GM21528 (cell line): ENCODE data around the gene PGS1.

Experiments
- ATAC-seq: cut with Tn5 transposase; IDR thresholded peaks from one replicate; pipeline ENCODE4 v1.9.1; 2021; ENCODE audit warnings: mild to moderate bottlenecking, moderate library complexity; ENCODE audit not compliant: unreplicated experiment, low FRiP score

PGS1 gene

DNA sequence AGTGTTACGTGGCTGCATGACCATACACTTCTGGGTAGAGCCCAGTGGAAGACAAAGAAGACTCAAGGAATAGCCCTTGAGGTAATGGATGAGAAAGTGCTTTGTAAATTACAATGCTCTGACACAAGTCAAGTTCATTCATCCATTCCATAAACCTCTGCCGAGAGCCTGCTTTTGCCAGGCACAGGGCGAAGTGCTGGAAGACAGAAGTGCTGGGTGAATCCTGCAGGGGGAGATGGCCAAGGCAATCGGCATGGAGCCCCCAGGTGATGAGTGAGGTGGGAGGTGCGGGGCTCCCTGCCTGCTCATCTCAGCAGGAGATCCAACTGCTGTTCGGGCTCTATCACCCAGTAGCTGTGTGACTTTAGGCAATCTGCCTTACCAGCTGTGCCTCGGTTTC, 15.8 kb upstream of the PGS1 start:
- ATAC-seq, result no peak

DNA sequence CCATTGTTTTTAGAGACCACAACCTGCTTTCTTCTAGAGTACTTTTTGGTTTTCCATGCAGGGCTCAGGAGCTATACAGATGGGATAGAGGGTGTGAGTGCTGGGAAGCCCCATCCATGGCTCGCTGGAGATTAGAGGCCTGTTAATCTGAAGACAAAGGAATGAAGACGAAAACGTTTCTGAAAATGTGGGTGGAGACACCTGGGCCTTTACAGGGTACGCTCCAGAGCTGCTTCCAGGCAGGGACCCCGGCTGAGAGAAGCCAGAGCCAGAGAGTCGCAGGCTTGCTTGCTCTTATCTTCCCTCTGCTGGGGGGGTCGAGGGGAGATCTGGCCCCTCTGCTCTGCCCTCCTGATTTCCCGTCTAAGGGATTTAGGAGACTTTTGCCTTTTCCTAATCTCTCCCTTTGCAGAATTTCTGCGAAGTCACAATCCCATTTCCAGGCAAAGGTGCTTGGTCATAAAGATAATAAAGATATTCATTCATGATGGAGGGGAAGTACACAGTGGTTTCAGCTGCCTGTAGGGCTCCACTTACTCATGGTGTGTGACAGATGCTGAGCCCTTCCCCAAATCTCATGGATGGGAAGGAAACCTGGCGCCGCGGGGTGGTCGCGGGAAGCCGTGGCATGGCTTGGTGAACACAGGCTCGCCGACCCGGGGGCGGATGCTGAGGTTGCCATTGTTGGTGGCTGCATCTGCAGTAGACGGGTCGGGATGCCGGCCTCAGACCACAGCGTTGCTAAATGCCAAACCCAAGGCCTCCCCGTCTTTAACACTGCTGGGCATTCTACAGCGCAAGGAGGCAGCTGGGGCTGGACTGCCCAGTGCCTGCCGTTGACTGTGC, 13.8 kb upstream of the PGS1 start:
- ATAC-seq, result no peak

DNA sequence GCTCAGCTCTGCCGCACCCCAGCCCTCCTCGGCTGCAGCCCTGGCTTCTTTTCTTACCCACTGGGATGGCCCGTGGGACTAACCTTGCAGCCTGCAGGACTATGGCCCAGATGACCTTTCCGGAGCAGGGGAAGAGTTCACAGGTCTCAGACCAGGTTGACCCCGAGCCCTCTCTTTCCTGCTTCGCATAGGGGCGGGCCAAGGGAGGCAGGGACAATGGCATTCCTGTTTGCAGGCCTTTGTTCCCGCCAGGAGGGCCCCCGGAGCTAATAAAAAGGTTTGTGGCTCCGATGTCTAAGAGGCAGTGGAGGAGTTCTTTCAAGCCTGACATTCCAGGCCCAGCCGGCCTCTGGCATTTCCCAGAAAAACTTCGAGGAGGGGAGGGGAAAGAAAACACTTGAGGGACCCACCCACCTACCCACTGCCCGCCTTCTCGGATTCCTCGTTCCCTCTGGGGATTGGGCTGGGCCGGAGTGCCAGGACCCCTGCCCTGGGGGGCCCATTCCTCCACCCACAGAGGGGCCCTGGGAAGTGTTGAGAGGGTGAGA, 12.8 kb upstream of the PGS1 start:
- ATAC-seq, result no peak

DNA sequence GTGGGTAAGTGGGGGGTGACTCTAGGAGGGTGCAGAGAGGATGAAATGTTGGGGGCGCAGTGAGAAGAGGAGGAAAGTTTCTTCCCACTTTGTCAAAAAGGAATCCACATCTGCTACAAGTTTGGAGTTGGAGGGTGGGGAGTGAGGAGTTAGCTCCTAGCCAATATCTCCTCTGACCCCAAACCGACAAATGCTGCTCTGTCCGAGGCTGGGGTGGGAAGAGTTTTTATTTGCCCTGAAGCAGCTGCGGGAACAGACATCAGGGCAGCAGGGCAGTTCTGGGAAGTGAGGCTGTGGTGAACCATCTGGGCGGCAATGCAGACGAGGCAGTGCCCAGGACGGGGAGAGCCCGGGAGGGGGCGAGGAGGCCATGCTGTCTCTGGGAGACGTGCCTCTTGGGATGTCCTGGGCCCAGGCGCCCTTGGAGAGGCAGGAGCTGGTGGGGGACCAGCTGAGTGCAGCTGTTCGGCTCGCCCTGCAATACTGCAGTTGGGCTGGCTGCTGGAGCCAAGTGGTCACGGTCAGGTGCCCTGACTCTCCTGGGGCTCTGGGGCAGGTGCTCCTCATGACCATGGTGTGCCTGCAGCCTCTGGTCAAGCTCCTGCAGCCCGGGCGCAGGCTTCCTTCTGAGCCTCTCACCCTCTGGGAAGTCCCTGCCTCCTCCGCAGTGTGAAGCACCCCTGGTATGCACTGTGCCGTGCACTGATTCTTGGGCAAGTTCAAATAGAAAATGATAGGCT, 12.2 kb upstream of the PGS1 start:
- ATAC-seq, result no peak

DNA sequence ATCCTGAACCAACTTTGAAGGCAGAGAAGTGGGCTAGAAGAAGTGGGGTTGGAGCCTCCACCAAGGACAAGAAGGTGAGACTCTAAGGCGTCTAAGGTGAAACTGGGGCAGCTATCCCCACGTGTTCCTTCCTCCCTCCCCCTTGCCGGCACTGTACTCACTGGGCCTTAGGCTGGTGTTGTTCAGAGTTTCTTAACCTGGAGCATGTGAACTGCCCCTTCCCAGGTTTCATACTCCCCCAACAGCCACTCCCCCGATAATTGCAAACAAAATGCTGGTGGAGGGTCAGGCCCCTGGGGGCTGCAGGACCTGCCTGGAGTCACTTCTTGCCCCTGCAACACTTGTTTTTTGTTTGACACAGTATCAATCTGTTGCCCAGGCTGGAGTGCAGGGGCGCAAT, 11.3 kb upstream of the PGS1 start:
- no peak for ATAC-seq

DNA sequence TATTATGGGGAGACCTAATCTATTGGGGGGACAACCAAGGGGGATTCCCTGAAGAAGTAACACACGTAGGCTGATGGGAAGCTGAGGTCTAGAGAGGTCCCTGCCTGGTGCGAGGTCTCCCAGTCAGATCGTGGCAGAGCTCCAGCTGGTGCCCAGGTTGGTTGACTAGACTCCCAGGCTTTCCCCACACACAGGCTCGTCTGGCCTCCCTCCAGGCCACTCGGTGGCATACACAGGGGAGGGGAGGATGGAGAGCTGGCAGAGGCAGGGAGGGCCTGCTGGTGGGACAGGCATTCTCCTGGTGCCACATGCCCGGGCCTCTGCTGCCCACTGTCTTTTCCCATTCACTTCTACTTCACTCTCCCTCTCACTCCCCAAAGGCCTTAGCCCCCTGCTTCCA, 10.1 kb upstream of the PGS1 start:
- no peak for ATAC-seq

DNA sequence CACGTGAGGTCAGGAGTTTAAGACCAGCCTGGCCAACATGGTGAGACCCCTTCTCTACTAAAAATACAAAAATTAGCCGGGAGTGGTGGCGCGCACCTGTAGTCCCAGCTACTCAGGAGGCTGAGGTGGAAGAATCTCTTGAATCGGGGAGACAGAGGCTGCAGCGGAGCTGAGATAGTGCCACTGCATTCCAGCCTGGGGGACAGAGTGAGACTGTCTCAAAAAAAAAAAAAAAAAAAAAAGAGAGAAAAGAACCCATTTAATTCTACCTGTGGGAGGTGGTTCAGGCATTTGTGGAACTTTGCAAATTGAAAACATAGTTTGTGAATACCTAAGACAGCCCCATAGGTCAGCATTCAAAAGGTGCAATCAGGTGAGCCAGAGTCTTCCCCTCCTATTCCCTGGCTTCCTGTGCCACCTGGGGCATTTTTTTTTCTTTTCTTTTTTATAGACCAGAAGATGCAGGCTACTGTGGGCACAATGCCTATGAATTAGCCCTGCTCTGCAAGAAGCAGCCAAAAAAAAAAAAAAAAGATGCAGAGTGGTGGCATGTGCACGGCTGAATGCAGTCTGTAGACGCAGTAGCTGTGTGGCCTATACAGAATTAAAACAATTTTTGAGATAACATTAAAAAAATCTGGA, 9.5 kb upstream of the PGS1 start:
- no peak for ATAC-seq

DNA sequence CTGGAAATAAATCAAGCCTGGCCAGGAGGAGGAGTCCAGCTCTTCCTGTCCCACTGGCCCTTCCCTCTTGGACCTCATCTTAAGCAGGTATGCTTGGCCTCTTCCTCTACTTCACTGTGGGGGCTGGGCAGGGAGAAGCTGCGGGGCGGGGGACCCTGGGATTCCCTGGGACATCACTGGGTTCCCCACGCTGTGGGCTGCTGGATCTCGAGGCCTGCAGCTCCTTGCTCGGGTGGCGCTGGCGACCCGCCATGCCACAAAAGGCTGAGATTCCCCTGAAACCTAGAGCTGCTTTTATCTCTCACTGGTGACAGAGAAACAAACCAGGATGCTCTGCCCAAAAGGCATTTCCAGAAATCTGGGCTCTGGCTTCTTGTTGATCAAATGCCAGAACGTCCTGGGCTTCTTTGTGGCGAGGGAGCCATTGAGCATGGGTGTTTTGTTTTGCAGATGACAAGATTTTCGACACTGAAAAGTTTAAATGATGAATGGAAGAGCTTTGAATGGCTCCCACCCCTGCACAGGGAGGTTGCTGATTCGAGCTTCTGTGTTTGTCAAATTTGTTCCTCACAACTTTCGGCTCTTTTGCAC, 8.6 kb upstream of the PGS1 start:
- no peak for ATAC-seq

DNA sequence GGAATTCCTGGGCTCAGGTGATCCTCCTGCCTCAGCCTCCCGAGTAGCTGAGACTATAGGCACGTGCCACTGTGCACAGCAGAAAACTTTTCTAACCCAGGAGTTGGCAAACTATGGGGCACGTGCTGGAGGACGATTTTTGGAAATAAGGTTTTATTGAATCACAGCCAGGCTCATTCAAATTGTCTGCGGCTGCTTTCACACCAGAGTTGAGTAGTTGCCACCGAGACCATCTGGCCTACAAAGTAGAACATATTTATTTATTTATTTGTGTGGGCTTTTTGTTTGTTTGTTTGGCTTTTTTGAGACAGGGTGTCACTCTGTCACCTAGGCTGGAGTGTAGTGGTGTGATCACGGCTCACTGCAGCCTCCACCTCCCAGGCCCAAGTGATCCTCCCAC, 7.4 kb upstream of the PGS1 start:
- ATAC-seq, result no peak

DNA sequence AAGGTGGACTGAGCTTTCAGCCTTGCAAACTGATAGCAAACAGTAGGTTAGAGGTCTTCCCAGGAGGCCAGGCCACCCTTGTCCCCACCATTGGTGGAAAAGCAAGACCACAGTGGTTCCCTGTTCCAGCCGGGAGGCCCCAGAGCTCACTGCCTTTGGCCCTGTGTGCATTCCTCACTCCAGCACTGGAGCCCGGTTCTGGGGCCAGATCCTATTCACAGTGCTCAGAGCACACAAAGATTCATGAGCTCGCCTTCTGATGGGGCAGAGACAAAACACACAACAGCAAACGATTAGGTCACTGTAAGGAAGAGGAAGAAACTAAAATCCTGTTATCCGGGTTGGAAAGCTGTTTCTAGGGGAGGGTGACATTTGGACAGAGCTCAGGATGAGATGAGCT, 5.6 kb upstream of the PGS1 start:
- no peak for ATAC-seq

DNA sequence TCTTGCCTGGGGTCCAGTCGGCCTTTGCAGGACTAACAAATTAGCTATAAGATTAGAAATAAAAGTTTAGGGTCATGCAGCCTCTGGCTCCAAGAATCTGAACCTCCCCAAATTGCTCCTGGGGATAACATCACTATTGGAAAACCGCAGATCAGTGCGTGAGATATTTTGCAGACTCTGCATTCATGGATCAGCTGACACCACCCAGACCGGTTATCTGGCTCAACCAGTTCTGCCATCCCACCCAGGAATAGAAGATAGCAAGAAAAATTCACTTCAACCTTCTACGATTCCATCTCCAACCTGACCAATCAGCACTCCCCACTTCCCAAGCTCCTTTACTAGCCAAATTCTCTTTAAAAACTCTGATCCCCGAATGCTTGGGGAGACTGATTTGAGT, 4.3 kb upstream of the PGS1 start:
- ATAC-seq, result no peak

DNA sequence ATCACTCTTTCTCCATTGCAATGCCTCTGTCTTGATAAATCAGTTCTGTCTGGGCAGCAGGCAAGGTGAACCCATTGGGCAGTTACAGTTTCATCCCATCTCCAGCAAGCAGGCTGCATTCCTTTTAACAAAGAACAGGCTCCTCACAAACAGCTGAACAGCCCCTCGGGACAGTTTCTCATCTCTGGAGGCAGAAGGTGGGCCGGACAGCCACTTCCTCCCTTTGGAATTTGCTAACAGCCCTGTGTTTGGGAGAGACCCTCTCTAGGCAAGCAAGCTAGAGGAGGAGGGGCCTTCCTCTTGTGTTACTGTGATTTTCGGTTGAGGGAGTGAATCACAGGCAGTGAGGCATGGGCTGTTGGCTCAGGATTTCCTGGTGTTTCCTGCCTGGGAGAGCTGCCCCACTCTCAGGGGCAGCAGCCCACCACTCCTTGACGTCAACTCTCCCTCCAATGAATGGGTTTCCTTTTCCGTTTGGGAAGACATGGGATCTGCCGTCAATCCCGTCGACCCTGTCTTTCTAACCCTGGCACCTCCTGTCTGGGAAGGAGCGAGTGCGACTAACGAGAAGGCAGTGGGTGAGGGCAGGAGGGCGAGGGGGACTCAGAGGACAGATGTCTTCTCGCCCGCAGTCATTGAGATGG, 3.7 kb upstream of the PGS1 start:
- ATAC-seq, result no peak

DNA sequence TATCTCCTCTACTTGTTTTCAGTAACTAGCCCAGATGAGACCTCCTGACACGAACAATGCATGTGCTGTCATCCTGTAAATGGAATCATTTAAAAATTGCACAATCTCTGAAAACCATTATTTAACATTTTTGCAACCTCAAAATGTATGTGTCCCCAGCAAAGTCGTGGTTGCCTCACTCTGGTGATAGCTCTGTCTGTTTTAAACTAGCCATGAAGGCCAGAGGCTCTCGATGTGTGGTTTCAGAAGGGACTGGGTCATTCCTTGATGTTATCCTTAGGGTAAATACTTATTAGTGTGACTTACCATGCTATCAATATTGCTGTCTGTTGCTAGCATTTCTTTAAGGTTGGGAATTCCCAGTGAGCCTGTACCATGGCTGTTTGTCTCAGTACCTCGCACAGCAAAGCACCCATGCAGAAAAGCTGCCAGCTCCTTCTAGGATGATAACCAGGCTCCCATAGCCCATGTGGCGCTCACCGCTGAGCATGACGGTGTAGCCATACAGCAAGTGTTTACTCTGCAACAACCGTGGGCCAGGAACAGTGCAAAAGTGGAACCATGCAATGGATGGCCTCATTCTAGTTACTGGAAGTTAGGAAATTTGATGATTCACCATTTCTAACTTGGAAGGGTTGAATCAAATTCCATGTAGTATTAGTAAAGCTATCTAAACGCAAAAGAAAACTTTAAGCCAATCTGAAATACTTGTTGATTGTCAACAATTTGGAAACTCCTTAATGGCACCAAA, 2.9 kb upstream of the PGS1 start:
- no peak for ATAC-seq

DNA sequence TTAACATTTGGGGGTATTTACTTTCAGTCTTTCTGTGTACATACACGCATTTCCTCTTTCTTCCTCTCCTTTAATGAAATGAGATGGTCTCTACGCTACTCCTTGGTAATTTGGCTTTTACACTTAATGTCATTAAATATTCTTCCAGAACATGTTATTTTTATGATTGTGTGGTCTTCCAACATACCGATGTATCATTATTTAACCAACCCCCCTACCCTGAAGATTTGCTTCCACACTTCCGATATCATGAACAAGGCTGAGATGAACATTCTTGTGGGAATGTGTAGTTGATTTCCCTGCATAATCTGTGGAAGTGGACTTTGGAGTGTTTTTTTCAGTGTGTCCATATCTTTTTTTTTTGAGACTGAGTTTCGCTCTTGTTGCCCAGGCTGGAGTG, 2.3 kb upstream of the PGS1 start:
- ATAC-seq, result no peak

DNA sequence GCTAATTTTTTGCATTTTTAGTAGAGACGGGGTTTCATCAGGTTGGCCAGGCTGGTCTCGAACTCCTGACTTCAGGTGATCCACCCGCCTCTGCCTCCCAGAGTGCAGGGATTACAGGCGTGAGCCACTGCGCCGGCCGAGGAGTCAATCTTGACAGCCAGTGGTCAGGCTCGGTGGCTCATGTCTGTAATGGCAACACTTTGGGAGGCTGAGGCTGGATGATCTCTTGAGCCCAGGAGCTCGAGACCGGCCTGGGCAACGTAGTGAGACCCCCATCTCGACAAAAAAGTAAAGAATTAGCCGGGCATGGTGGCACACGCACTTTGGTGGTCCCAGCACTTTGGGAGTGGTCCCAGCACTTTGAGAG, 608 bp upstream of the PGS1 start:
- ATAC-seq, result no peak

DNA sequence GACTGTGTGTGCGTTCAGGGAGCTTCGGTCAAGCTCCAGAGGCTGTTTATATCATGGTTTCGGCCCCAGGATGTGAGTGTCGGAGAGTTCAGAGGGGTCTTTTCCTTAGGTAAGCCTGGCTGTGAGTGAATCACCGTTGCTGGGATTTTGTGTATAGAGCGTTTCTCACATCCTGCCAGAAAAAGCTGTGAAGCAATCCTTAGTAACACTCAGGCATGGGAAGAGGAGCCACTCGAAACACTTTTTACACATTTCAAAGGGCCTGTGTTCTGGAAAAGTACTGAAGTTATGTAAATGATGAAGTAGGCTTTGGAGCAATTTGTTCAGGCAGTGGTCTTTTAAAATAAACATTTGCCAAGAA, 662 bp downstream of the PGS1 start:
- ATAC-seq, result no peak

DNA sequence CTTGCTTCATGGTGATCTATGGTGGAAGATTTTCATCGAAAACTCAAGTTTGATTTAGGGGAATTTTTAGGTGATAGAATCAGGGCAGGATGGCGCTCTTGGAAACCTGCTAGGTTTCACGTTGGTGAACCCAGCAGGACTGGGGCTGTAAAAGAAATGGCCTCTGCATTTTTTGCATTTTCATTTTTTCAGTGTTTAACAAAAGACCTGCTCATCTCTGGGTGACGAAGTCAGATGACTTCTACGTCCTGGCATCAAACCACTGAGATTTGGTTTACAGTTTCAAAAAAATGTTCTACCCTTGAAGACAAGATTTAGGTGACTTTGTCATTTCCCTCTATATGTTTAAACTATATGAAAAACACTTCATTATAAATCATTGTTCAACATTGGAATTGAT, 1.9 kb downstream of the PGS1 start:
- no peak for ATAC-seq

DNA sequence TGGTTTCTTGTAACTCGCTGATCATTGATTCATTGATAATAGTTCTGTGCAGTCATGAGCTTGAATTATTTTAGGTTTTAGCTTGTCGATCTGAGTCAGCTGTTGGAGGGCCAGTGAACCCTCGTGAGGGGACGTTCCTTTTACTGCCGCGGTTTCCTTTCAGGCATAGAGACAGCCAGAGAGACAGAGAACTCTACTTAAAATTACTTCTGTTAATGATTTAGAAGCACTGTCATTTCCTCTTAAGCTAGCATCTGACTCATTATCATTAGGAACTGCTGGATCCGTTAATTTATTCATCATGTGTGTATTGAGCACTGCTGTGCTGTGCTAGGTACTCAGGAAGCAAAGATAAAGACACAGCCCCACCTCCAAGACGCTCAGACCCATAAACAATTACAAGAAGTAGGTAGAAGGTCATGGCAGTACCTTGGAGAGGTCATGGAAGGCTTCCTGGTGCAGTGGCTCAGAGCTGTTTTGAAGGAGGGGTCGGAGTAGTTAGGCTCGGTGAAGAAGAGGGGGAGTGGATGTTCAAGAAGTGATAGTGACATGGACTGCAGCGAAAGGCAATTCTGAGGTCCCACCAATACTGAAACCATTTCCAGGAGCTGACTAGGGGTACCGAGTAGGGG, 3.3 kb downstream of the PGS1 start:
- ATAC-seq, result no peak

DNA sequence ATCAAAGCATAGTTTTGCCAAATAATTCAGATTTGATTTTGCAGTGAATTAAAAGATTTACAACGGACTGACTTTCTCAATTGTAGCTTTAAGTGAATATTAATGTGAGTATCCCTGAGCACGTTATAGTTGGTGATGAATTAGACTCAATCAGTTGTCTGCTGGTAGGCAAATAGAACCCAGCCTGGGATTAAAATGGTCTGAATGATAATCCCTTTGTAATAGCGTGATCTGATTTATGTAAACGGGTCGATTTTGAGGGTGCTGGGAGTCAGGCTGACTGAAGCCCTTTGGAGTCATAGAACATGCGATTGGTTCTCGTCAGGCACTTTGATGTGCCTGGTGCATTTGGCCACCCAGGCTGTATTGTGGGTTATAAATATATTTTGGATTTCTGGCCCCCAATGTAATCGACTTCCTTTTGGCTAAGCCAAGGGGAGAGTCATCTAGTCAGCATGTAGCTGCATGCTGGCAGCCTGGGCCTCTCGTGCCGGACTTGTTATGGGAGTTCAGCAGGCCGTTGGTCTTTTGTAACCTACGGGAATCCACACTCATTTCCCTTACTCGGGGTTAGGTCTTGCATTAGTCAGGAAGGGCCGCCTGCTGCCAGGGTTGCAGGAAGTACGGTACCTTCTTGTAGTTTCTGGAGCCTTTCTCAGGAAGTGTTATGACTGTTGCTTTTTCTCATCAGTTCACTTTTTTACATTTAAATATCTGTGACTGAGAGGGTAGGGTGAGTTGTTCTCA, 5.4 kb downstream of the PGS1 start:
- no peak for ATAC-seq
